ENCODE data around the gene CANT1. TPM values are rescaled to one million over a fixed set of nuclear protein-coding genes. Genes with fewer than 3 reads are reported as not detected.

Gene CANT1
- total RNA-seq, 6 experiments from 2014 or later: 84.2 to 103 (median 92.4) TPM

GRCh38 chr17:79014158-79014758 lies 4.7 kb upstream of the CANT1 start:
- peaks cover 14% of the 10 kb centered on the region for H3K9me3 Mint-ChIP-seq
- DNase-seq: no peak
- H3K27me3 Mint-ChIP-seq (ENCODE audit: insufficient read depth): no peaks in the 10 kb centered on the region
- H3K4me3 Mint-ChIP-seq: no peak overlapping the region
- no peak for TF ChIP-seq CTCF (IDR thresholded peaks at IDR 0.05)
- H3K36me3 Mint-ChIP-seq (ENCODE audit: low read depth): peaks cover 14% of the 10 kb centered on the region
- H3K4me1 Mint-ChIP-seq (ENCODE audit: low read depth): peaks cover 29% of the 10 kb centered on the region
- H3K27ac Mint-ChIP-seq: no peak overlapping the region

GRCh38 chr17:79012563-79013134 lies 3.1 kb upstream of the CANT1 start:
- Mint-ChIP-seq H3K27me3 (ENCODE audit: insufficient read depth) (no peaks in the 10 kb centered on the region), H3K36me3 (ENCODE audit: low read depth) (peaks cover 23% of the 10 kb centered on the region), H3K4me3 (no peak overlapping the region), H3K9me3 (peaks cover 14% of the 10 kb centered on the region), H3K4me1 (ENCODE audit: low read depth) (peaks cover 42% of the 10 kb centered on the region), H3K27ac (peak overlapping the region; percentile 5; the same call in 1 of the 2 replicates)
- TF ChIP-seq CTCF (IDR thresholded peaks at IDR 0.05): no peak
- no peak for DNase-seq

GRCh38 chr17:79011451-79012147 lies 2.0 kb upstream of the CANT1 start:
- no peak for TF ChIP-seq CTCF (IDR thresholded peaks at IDR 0.05)
- H3K9me3 Mint-ChIP-seq: peaks cover 14% of the 10 kb centered on the region
- peaks cover 52% of the 10 kb centered on the region for H3K4me1 Mint-ChIP-seq (ENCODE audit: low read depth)
- no peak overlapping the region; the same call in 1 of the 2 replicates for H3K4me3 Mint-ChIP-seq
- peak overlapping the region; percentile 78 for H3K27ac Mint-ChIP-seq
- H3K27me3 Mint-ChIP-seq (ENCODE audit: insufficient read depth): no peaks in the 10 kb centered on the region; the same call in 1 of the 2 replicates
- DNase-seq: peak; percentile 49
- H3K36me3 Mint-ChIP-seq (ENCODE audit: low read depth): peaks cover 28% of the 10 kb centered on the region

GRCh38 chr17:79010304-79010646 lies 711 bp upstream of the CANT1 start:
- H3K4me1 Mint-ChIP-seq (ENCODE audit: low read depth): peaks cover 52% of the 10 kb centered on the region
- peak overlapping the region; percentile 91 for H3K4me3 Mint-ChIP-seq
- no peak for DNase-seq
- H3K27ac Mint-ChIP-seq: peak overlapping the region; percentile 78
- H3K27me3 Mint-ChIP-seq (ENCODE audit: insufficient read depth): no peaks in the 10 kb centered on the region; the same call in 1 of the 2 replicates
- H3K9me3 Mint-ChIP-seq: peaks cover 10% of the 10 kb centered on the region
- TF ChIP-seq CTCF (IDR thresholded peaks at IDR 0.05): no peak
- peaks cover 28% of the 10 kb centered on the region for H3K36me3 Mint-ChIP-seq (ENCODE audit: low read depth)

- peak overlapping the region; percentile 91 for H3K4me3 Mint-ChIP-seq
These were observed 737 bp downstream of the CANT1 start for GRCh38 chr17:79008666-79009387.

More at GRCh38 chr17:79008666-79009387, 737 bp downstream of the CANT1 start:
- Mint-ChIP-seq H3K27ac (peak overlapping the region; percentile 90), H3K9me3 (peaks cover 5% of the 10 kb centered on the region; the same call in 1 of the 2 replicates), H3K4me1 (ENCODE audit: low read depth) (peaks cover 52% of the 10 kb centered on the region), H3K36me3 (ENCODE audit: low read depth) (peaks cover 23% of the 10 kb centered on the region), H3K27me3 (ENCODE audit: insufficient read depth) (no peaks in the 10 kb centered on the region; the same call in 1 of the 2 replicates)
- TF ChIP-seq CTCF (IDR thresholded peaks at IDR 0.05): no peak
- no peak for DNase-seq

Measured in HFFc6 (cell line).